HAP-1 (cell line): ENCODE measurements around the gene LRRC3C.
A peak's percentile ranks its signal among the peaks of the same experiment; 100 is the strongest.
"Not testable (repeated sequence)": the region's sequence is repeated elsewhere in the genome, so short reads cannot be mapped to it uniquely, and the experiment has no call there.

Experiments used
- DNase-seq, 2 experiments: peaks; one replicate each; pipeline ENCODE4 v3.0.0-alpha.2; 2016 to 2020; ENCODE audit warnings: low spot score in 2 of 2
- H3K27me3 ChIP-seq: fragments of 250-450 bp; sonication (Bioruptor Pico); 2 replicates; pipeline ENCODE4 v1.5.1; 2020; ENCODE audit warnings: low read depth, mild to moderate bottlenecking, moderate library complexity
- H3K36me3 ChIP-seq: fragments of 250-450 bp; sonication (Bioruptor Pico); replicated peaks from 2 replicates; pipeline ENCODE4 v1.5.1; 2020; ENCODE audit warnings: mild to moderate bottlenecking
- H3K4me1 ChIP-seq: fragments of 250-450 bp; sonication (Bioruptor Pico); 2 replicates; pipeline ENCODE4 v1.5.1; 2020; ENCODE audit warnings: mild to moderate bottlenecking
- H3K4me3 ChIP-seq: fragments of 250-450 bp; sonication (Bioruptor Pico); 2 replicates; pipeline ENCODE4 v1.5.1; 2020; ENCODE audit warnings: mild to moderate bottlenecking, moderate library complexity
- H3K9me3 ChIP-seq: fragments of 250-450 bp; sonication (Bioruptor Pico); 2 replicates; pipeline ENCODE4 v1.5.1; 2020; ENCODE audit warnings: mild to moderate bottlenecking, moderate library complexity
- in situ Hi-C: fragments of 300-500 bp; cut with MboI; formaldehyde crosslinking; loops from 3 replicates; pipeline ENCODE4 v1.14.3; 2020; ENCODE audit warnings: low sequenced_read_pairs, inconsistent platforms, mixed read lengths

LRRC3C gene

GRCh38 chr17:39948489-39948828 is 20.9 kb downstream of the LRRC3C start:
- DNase-seq, in situ Hi-C loops, H3K9me3 ChIP-seq, H3K4me3 ChIP-seq, H3K36me3 ChIP-seq, H3K27me3 ChIP-seq, H3K4me1 ChIP-seq: not testable (repeated sequence)

GRCh38 chr17:39949028-39949427 is 21.5 kb downstream of the LRRC3C start:
- in situ Hi-C loops, result no loop called here
- Histone ChIP-seq H3K9me3 (no peaks in the 10 kb centered on the region), H3K27me3 (no peaks in the 10 kb centered on the region), H3K4me3 (no peak overlapping the region), H3K36me3 (no peaks in the 10 kb centered on the region), H3K4me1 (peaks cover 9% of the 10 kb centered on the region)
- no peak for DNase-seq

GRCh38 chr17:39950871-39951348 is 23.4 kb downstream of the LRRC3C start:
- Histone ChIP-seq H3K9me3 (no peaks in the 10 kb centered on the region), H3K4me3 (no peak overlapping the region), H3K4me1 (peaks cover 14% of the 10 kb centered on the region), H3K36me3 (no peaks in the 10 kb centered on the region), H3K27me3 (no peaks in the 10 kb centered on the region)
- in situ Hi-C loops, result no loop called here
- DNase-seq, result peak in 1 of 2 experiments; percentile 18

GRCh38 chr17:39951924-39952679 is 24.6 kb downstream of the LRRC3C start:
- DNase-seq, result no peak
- Histone ChIP-seq H3K9me3 (no peaks in the 10 kb centered on the region), H3K36me3 (no peaks in the 10 kb centered on the region), H3K4me3 (peak overlapping the region; percentile 23), H3K27me3 (no peaks in the 10 kb centered on the region), H3K4me1 (peaks cover 20% of the 10 kb centered on the region)
- in situ Hi-C loops, result no loop called here

- H3K4me1 ChIP-seq, result peaks cover 20% of the 10 kb centered on the region
- in situ Hi-C loops, result no loop called here
- H3K36me3 ChIP-seq, result no peaks in the 10 kb centered on the region
- no peaks in the 10 kb centered on the region for H3K27me3 ChIP-seq
- DNase-seq, result peak; percentile 95 to 100
- peak overlapping the region; percentile 23 for H3K4me3 ChIP-seq
- no peaks in the 10 kb centered on the region for H3K9me3 ChIP-seq
These were observed 25.3 kb downstream of the LRRC3C start for GRCh38 chr17:39952680-39953470.

- Histone ChIP-seq H3K27me3 (no peaks in the 10 kb centered on the region), H3K4me3 (peak overlapping the region; percentile 22), H3K4me1 (peaks cover 20% of the 10 kb centered on the region), H3K36me3 (no peaks in the 10 kb centered on the region), H3K9me3 (no peaks in the 10 kb centered on the region)
- DNase-seq, result no peak
- in situ Hi-C loops, result no loop called here
These were observed 25.9 kb downstream of the LRRC3C start for GRCh38 chr17:39953471-39953888.

- in situ Hi-C loops, result no loop called here
- no peak for DNase-seq
- Histone ChIP-seq H3K36me3 (no peaks in the 10 kb centered on the region), H3K27me3 (no peaks in the 10 kb centered on the region), H3K4me3 (no peak overlapping the region), H3K9me3 (no peaks in the 10 kb centered on the region), H3K4me1 (peaks cover 27% of the 10 kb centered on the region)
These were observed 27.3 kb downstream of the LRRC3C start for GRCh38 chr17:39954876-39955275.

GRCh38 chr17:39955726-39956225 is 28.2 kb downstream of the LRRC3C start:
- H3K36me3 ChIP-seq, result no peaks in the 10 kb centered on the region
- no peaks in the 10 kb centered on the region for H3K27me3 ChIP-seq
- in situ Hi-C loops, result no loop called here
- H3K4me3 ChIP-seq, result no peak overlapping the region
- peak; percentile 63 for DNase-seq
- no peaks in the 10 kb centered on the region for H3K9me3 ChIP-seq
- peaks cover 27% of the 10 kb centered on the region for H3K4me1 ChIP-seq

- H3K27me3 ChIP-seq, result peaks cover 12% of the 10 kb centered on the region
- H3K4me3 ChIP-seq, result no peak overlapping the region
- DNase-seq, result no peak
- in situ Hi-C loops, result no loop called here
- H3K36me3 ChIP-seq, result no peaks in the 10 kb centered on the region
- H3K9me3 ChIP-seq, result no peaks in the 10 kb centered on the region
- H3K4me1 ChIP-seq, result peaks cover 16% of the 10 kb centered on the region
These were observed 33.1 kb downstream of the LRRC3C start for GRCh38 chr17:39960524-39961041.

GRCh38 chr17:39962642-39963220 is 35.2 kb downstream of the LRRC3C start, which contains the start of gene GSDMA:
GSDMA (plus strand) TSS chr17:39963004; CDS start chr17:39965688, 2,684 bp downstream.
- no peak within 1 kb of the TSS for H3K4me3 ChIP-seq
- H3K27me3 ChIP-seq, result peaks cover 20% of the 10 kb centered on the region
- in situ Hi-C loops, result no loop called here
- H3K36me3 ChIP-seq, result no peaks in the 10 kb centered on the region
- DNase-seq, result no peak
- no peaks in the 10 kb centered on the region for H3K9me3 ChIP-seq
- H3K4me1 ChIP-seq, result peaks cover 7% of the 10 kb centered on the region

- Histone ChIP-seq H3K4me3 (no peak overlapping the region), H3K27me3 (peaks cover 20% of the 10 kb centered on the region)
- in situ Hi-C loops, result no loop called here
These were observed 36.3 kb downstream of the LRRC3C start for GRCh38 chr17:39963829-39964228.

GRCh38 chr17:39965017-39965699 is 37.6 kb downstream of the LRRC3C start:
- no peaks in the 10 kb centered on the region for H3K4me1 ChIP-seq
- peaks cover 24% of the 10 kb centered on the region for H3K27me3 ChIP-seq
- no peaks in the 10 kb centered on the region for H3K9me3 ChIP-seq
- no peaks in the 10 kb centered on the region for H3K36me3 ChIP-seq
- H3K4me3 ChIP-seq, result no peak overlapping the region
- in situ Hi-C loops, result no loop called here
- no peak for DNase-seq

More at GRCh38 chr17:39963829-39964228, 36.3 kb downstream of the LRRC3C start:
- Histone ChIP-seq H3K36me3 (no peaks in the 10 kb centered on the region), H3K9me3 (no peaks in the 10 kb centered on the region), H3K4me1 (peaks cover 5% of the 10 kb centered on the region)
- DNase-seq, result no peak

- no peak overlapping the region for H3K4me3 ChIP-seq
- H3K27me3 ChIP-seq, result peaks cover 40% of the 10 kb centered on the region
- no peaks in the 10 kb centered on the region for H3K9me3 ChIP-seq
- DNase-seq, result no peak
- in situ Hi-C loops, result no loop called here
- no peaks in the 10 kb centered on the region for H3K4me1 ChIP-seq
- H3K36me3 ChIP-seq, result no peaks in the 10 kb centered on the region
These were observed 39.2 kb downstream of the LRRC3C start for GRCh38 chr17:39966771-39967170.
